ENCODE data around the gene GPN2.

The GPN2 gene

DNA sequence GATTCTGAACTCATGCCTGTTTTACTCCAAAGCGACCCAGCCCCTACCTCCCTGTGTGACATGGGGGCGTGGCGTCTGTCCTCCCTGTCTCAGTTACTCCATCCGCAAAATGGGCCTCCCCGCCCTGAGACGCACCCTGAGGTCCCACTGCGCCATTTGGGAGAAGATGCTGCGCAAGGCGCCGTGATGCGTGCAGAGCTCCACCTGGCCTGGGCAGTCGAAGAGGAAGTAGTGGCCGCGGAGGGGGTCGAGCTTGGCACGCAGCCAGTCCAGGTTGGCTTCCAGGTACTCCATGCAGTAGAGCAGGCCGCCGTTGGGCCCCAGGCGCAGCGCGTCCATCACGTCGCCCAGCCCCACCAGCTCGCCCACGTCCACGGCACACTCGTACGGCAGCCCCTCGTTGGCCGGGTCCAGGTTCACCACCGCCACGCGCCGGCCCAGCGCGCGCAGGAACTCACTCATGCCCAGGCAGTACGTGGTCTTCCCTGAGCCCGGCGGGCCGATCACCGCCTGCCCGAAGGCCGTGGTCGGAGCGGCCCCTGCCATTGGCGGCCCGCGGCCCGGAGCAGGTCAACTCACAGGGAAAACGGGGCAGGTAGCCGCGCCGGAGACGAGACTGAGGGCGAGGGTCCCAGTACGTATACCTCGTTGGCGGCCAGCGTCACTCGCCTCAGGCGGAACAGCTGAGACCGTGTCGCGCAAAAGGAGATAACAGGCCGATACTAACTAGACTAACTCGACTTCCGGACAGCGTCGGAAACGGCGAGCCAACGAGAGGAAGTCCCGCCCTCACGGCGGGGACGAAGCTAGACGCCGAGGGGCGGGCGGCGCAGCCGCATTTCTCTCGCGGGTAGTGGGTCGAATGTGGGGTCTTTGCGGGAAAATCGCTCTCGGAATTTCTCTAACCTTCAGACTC lies at the start of gene GPN2:
Gene GPN2 (minus strand): TSS at position 733 of the 916 bp plus-strand sequence. CDS start 187 bp downstream, at position 546.
- intact Hi-C loops (cut with DNase I) = no loop called here

DNA sequence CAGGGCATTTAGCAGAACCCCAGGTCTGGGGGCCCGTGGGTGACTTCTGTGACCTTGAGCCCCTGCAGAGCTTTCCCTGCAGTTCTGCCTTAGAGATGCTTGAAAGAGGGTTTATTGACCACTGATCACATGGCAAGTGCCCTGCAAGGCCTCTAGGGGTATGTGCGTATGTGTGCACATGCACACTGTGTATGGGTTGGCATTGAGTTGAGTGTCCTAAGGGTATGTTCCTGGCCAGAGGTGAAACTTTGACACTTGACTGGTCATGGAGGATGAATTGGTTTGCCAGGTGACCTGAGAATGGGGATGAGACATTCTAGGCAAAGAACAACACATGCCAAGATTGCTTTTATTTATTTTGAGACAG lies 48.6 kb upstream of the GPN2 start:
- intact Hi-C loops (cut with DNase I) = no loop called here
- no peak for DNase-seq

More for the DNA sequence above, at the start of gene GPN2:
- peak; percentile 71 to 94 (median 87) for DNase-seq

GRCh38 chr1:26938004-26938658 lies 48.0 kb upstream of the GPN2 start:
- no peak for DNase-seq
- intact Hi-C loops (cut with DNase I) = no loop called here

DNA sequence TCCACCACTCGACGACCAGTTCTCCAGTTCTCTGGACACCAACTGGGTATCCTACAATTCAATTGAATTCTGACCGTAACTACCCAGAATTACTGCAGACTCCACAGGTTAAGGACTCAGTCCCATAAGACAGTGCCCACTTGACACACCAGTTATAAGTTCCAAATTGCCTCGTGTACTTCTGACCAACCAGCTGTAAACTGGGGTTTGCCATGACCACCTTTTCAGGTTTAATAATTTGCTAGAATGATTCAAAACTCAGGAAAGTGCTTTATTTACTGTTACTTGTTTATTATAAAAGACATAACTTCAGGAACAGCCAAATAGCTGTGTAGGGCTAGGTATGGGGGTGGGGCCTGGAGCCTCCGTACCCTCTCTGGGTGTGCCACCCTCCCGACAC lies 46.7 kb upstream of the GPN2 start:
- intact Hi-C loops (cut with DNase I) = no loop called here

GRCh38 chr1:26932531-26932930 lies 42.4 kb upstream of the GPN2 start:
- no peak for DNase-seq
- intact Hi-C loops (cut with DNase I) = no loop called here

More for the DNA sequence above, 46.7 kb upstream of the GPN2 start:
- no peak for DNase-seq

- intact Hi-C loops (cut with DNase I) = no loop called here
- DNase-seq = no peak
These were observed 33.6 kb upstream of the GPN2 start for GRCh38 chr1:26923711-26924110.

GRCh38 chr1:26922901-26923300 lies 32.8 kb upstream of the GPN2 start:
- intact Hi-C loops (cut with DNase I) = no loop called here

DNA sequence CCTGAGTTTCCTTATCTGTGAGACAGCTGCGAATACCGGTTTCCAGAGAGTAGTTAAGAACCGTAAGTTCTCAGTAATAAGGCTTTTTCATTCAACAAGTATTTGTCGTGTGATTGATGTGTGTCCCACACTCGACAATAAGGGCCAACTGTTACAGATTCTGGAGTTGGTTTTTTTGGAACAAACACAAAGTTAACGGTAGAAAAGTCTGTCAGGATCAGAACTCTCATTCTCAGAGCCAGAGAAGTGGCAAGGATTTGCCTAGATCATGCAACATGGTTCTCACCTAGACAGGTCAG lies 32.3 kb upstream of the GPN2 start:
- no peak for DNase-seq
- intact Hi-C loops (cut with DNase I) = no loop called here

More at GRCh38 chr1:26922901-26923300, 32.8 kb upstream of the GPN2 start:
- DNase-seq = no peak

DNA sequence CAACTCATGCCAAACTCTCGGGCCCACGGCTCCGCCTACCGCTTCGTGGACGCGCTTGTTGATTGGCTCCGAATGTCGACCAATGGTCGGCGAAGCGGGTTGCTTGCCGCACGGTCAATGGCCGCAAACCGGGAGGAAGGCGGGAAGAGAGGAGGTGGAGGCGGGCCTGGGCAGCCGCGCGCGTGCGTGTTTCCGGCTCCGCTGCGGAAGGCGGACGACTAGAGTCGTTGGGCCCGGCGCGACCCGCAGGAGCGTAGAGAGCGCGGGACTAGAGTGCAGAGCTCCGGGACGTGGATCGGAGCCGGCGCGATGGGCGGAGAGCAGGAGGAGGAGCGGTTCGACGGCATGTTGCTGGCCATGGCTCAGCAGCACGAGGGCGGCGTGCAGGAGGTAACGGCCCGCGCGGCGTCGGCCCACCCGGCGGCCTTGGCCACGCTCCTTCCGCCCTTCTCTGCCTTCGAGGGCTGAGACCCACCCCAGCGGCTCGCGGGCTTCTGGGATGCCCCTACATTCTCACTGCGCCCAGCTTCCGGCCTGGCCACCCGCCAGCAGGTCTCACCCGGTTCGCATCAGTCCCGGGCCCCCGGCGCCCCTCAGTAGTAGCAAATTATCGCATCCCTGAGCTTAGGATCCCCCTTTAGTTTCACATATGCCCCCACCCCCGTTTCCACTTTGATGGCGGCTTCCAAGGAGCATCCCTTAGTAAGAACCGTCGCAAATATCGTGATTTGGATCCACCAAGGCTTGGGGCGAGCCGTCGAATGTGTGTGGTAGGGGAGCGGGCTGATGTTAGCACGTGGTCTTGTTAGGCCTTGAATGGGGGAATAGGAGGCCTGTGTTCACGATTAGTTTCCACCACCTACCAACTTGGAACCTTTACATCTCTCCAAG lies 31.7 kb upstream of the GPN2 start, which contains the start of gene NUDC:
Gene NUDC (plus strand): TSS at position 204 of the 891 bp plus-strand sequence. CDS start 106 bp downstream, at position 310.
- intact Hi-C loops (cut with DNase I) = no loop called here
- peak; percentile 96 to 99 (median 99) for DNase-seq

DNA sequence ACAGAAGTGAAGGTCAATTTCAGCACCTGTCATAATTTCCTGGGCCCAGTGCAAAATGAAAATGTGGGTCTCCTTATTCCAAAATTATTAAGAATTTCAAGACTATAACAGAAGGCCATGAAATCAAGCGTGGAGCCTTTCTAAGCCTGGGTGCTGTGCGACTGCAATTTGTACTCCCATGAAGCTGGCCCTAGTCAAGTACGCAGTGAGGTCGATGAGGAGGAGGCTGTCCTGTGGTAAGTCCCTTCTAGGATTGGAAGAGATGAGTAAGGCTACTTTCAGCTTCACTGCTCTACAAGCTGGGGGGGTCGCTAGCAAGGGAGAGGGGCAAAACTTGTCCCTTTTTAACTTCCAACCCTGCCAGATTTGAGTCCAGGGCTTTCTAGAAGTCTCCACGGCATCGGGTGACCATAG lies 31.1 kb upstream of the GPN2 start:
- intact Hi-C loops (cut with DNase I) = no loop called here
- DNase-seq = no peak

DNA sequence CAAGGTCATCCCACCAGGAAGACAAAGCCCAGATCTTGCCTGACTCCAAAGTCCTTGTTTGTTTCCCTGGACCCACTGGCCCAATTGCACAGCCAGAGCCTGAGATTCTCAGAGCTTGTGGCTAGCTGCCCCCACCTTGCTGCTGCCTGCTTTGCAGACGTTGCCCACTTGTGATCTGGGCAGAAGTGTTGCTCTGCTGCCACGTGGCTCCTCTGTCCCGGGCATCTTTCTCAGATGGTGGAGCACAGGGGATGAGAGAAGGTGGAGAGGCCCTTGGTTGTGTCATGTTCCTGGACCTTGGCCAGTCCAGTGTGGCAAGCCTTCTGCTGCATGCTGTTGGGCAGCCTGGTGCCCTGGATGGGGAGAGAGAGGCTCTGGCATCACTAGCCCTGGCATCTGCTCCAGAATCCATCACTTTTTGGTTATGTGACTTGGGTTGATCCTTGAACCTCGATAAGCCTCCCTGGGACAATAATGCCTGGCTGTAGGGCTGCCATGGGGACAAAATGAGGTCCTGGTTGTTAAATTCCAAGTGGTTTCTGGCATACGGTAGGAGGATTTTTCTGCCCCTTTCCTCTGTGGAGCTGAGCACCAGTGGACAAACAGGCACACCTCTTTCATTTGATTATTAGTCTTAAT lies 25.2 kb upstream of the GPN2 start:
- intact Hi-C loops (cut with DNase I) = no loop called here
- no peak for DNase-seq

DNA sequence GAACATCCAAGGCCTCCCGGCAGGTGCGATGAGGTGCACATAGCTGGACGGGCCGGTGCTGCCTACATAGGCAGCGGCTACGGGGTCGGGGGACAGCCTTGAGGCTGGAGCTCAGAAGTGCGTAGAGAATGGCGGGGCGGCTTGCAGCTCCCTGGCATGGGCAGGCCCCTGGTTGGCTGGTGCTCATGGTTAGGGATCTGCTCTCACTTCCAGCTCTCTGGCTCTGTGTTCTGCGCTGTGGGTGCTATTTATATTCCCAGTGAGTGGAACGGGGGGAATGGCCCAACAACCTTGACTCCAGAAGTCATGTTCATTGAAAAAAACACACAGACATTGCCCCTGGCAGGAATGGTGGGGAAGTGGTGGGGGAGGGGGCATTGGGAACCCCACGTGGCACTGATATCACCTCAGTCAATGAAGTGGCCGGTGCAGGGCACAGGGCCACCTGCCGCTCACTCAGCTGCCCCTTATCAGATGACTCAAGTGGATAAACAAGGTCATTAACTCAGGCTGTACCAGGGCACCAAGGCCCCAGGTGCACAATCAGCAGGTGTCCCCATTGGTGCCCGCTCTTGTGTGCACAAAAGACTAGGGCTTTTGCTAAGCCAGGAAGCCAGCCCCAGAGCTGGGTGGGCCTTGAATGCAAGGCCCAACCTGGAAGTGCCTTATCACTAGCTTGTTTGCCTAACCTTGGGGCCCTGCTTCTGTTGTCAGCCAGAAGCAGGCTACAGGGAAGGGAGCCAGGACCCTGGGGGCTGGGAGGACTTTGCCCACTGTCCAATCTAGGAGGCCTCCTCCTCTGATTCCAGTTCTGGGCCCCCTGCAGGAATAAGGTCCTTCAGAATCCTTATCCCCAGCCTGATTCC lies 23.9 kb upstream of the GPN2 start, which contains the start of gene NR0B2:
Gene NR0B2 (minus strand): TSS at position 222 of the 866 bp plus-strand sequence. CDS start 35 bp downstream, at position 187.
- intact Hi-C loops (cut with DNase I) = no loop called here
- DNase-seq = no peak

DNA sequence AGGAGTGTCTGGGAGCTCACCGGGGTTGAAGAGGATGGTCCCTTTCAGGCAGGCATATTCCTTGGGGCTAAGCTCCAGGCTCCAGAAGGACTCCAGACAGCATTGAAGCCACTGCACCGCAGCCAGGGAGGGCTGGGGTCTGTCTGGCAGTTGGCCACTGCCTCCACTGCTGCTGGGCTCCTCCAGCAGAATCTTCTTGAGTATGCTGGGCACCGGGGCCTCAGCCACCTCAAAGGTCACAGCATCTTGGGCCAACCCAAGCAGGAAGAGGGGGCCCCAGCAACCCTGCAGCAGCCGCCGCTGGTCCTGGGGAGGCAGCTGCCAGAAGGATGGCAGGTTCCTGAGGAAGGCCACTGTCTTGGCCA lies 23.3 kb upstream of the GPN2 start:
- intact Hi-C loops (cut with DNase I) = no loop called here
- no peak for DNase-seq

- intact Hi-C loops (cut with DNase I) = no loop called here
- DNase-seq = no peak
These were observed 22.0 kb upstream of the GPN2 start for GRCh38 chr1:26912147-26912490.

DNA sequence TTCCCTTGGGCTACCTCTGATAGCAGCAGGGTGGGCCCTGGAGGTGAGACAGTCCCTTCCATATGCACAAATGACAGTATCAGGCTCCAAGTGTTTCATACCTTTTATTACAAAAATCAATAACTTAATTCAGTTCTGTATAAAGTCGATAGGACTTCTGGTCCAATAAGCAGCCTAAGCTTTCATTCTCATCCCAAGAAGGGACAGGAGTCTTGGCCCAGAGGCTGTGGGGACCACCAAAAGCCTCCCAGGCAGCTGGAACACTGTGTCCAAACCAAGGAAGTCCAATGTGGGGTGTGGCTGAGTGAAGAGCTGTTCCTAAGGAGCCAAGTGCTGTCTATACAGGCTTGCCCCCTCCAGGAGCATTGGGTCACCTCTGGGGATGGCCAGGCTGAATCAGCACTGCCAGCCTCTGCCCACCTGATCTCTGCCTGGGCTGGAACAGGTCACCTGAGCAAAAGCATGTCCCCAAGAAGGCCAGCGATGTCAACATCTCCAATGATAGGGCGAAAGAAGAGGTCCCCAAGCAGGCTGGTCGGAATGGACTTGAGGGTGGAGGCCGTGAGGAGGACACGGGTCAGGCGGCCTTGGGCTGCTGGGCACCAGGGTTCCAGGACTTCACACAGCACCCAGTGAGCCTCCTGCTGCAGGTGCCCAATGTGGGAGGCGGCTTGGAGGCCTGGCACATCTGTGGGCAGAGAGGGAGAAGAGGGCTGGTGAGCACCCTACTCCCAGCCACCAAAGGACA lies 21.5 kb upstream of the GPN2 start:
- DNase-seq = no peak
- intact Hi-C loops (cut with DNase I) = no loop called here

GRCh38 chr1:26910343-26911160 lies 20.5 kb upstream of the GPN2 start:
- intact Hi-C loops (cut with DNase I) = no loop called here

DNA sequence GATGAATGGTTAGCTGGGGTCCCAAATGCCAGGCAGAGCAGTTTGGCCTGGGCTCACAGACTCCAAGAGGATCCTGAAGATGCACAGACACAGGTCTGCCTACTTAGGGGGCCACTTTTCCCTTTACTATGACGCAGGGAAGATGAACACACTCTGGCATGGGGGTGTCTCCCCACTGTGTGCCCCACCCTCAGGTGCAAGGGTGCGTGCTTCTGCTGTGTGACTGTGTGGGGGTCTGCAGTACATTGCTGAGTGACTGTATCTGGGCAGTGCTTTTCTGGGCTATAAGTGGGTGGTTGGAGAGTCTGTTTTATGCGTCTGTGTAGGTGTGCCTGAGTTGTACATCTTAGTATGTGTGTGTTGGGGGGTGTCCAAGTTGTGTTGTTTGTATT lies 19.9 kb upstream of the GPN2 start:
- no peak for DNase-seq
- intact Hi-C loops (cut with DNase I) = no loop called here

More at GRCh38 chr1:26910343-26911160, 20.5 kb upstream of the GPN2 start:
- DNase-seq = no peak

All from head of caudate nucleus (tissue), 42 donors.